Islet of Langerhans (tissue), 1 donor: ENCODE measurements around the gene SERPINB10.

Source experiments
- FAIRE-seq: peaks from one replicate; lab custom pipeline; 2011; peaks lifted over from hg19 to GRCh38; lab: Jason Lieb, UNC

SERPINB10 gene

GRCh38 chr18:63907664-63908063 lies at the start of gene SERPINB10:
SERPINB10 (plus strand) TSS chr18:63907958; CDS start chr18:63915511, 7,553 bp downstream.
- FAIRE-seq: no peak

- no peak for FAIRE-seq
Measured at GRCh38 chr18:63858456-63858855, 49.3 kb upstream of the SERPINB10 start.

DNA sequence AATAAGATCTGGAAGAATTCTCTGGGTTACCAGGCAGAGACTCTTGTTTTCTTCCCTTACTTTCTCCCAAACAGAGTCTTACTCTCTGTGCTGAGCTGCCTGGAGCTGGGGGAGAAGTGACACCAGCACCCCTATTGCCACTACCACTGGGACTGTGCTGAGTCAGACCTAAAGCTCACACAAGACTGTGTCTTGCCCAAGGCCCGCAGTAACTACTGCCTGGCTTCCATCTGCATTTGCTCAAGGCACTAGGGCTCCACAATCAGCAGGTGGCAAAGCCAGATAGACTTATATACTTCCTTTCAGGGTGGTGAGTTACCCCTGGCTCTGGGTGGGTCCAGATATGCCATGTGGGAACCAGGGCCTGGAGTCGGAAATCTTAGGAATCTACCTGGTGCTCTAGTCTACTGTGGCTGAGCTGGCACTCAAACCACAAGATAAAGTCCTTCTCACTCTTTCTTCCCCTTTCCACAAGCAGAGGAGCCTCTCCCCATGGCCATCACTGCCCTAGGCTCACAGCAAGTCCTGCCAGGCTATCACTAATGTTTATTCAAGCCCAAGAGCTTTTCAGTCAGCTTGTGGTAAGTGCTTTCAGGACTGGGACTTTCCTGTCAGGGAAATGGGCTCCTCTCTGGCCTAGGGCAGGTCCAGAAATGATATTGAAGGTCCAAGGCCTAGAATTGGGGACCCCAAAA lies 47.8 kb upstream of the SERPINB10 start:
- FAIRE-seq: no peak

DNA sequence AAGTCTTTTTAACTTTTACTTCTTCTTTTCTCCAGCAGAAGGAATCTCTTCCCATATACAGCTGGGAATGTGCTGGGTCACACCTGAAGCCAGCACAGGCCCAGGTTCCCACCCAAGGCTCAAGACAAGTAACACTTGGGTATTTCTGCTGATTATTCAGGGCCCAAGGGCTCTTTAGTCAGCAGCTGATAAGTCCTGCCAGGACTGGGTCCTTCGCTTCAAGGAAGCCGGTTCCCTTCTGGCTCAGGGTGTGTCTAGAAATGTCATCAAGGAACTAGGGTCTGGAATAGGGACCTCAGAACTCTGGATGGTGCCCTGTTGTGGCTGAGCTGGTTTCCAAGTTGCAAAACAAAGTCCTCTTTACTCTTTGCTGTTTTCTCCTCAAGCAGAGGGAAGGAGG lies 47.2 kb upstream of the SERPINB10 start:
- FAIRE-seq: no peak

DNA sequence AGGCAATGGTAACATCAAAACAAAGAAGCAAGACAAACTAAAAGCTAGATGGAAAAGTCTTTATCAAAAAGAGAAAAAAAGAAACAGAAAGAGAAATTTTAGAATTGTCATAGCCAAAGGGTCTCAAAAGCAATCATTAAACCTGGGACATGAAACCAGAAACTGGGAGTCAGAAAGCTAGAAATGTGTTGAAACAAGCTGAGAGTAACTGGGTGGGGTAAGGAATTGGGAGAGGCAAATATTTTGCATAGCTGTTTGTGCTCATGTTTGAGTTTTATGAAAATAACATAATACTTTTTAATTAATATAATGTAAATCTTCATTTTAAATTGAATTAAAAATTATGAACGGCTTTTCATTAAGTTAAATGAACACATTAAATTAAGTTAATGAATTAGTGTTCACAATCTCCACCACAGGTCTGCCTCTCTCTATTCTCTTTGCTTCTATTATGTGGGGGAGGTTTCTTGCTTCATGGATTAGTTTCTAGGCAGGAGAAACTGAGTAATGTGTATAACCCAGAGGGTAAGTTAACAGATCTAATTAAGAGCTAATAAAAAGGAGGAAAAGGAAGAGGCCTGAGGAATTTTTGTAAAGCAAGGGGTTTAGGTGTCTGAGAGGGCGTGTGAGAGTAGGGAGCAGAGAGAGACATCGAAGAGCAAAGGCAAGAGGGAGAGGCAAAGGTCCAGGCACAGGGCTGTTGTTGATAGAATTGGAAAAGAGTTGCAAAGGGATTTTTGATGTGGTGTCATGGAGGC lies 40.2 kb upstream of the SERPINB10 start:
- no peak for FAIRE-seq

- no peak for FAIRE-seq
Measured at GRCh38 chr18:63868546-63868945, 39.2 kb upstream of the SERPINB10 start.

DNA sequence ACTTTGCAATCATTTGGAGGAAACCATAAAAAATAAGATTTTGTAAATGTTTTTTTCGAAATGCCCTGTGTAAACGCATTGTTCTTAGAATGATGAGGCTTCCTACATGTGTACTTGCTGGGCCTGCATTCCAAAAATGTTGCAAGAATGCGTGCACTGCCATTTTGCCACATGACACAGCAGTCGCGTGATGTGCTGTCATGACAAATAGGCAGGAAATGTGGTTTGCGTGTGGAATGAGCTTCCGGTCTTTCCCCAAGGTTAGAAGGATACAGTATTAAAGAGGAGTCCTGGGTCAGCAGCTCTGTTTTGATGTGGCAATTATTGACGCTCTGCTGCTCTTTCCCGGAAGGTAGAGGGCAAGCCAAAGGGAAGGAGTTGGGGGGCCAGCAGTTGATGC lies 38.4 kb upstream of the SERPINB10 start:
- FAIRE-seq: no peak

GRCh38 chr18:63869851-63870250 lies 37.9 kb upstream of the SERPINB10 start:
- FAIRE-seq: no peak

- no peak for FAIRE-seq
Measured at GRCh38 chr18:63871836-63872235, 35.9 kb upstream of the SERPINB10 start.

DNA sequence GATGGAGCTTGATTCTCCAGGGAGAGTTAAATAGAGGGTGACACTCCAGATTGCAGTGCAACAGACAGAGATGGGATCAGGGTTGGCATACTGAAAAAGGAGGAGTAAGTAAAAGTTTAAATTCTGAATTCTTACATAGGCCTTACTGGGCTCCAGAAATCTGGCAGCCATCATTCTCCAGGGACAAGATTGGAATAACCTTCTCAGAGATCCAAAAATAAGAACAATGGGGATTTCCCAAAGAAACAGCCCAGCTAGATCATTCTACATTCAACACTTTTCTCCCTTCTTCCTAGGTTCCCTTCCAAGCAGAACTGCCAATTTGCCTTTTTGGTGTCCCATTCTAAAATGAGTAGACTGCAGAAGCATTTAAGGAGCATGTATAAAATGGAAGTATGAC lies 35.2 kb upstream of the SERPINB10 start:
- no peak for FAIRE-seq

DNA sequence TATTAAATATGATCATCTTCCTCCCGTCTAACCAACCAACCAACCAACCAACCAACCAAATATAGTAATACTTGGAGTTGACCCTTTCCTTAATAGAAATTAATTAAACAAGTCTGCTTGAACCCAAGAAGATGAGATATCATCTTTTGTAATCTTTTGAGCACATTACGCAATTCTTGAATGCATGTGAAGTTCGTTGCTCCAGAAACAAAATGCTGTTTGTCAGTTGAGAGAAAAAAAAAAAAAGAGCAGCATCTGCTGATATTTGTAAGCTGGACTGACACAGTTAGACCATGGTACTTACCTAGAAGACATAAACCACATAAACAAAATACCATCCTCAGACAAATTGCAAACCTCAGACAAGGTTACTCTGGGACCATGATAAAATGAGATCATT lies 29.4 kb upstream of the SERPINB10 start:
- no peak for FAIRE-seq

DNA sequence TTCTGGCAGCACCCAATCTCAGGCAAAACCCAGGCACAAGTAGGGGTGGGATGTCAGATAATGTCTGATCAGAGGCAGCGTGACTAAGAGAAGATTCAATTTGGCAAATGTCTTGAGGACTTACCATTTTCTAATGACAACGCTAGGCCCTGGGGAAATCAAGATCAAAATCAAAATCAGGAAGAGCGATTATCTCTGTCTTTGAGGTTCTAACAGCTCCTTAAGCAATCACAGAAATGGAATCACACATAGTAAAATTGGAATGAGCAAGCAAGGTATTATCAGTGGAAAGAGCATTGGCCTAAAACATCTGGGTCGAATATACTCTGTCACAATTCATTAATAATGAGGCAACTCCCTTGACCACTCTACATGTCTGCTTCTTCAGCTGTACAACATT lies 28.8 kb upstream of the SERPINB10 start:
- FAIRE-seq: no peak

DNA sequence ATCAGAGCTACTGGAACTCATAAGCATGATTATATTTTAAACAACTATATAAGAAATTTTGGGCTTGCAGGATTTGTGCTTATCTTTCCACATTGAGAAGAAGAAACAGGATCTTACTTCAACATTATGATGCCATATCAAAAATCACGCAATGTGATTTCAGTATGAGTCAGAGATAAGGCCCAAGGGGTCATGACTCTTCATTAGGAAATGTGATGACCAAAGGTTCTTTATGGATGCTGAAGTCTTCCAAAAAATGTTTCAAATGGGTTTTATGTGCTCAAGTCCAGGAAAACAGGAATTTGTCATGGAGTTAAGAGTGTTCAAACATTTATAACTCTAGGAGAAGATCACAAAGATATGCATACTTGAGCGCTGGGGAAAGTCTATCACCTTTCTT lies 28.0 kb upstream of the SERPINB10 start:
- no peak for FAIRE-seq

GRCh38 chr18:63881851-63882250 lies 25.9 kb upstream of the SERPINB10 start:
- no peak for FAIRE-seq

DNA sequence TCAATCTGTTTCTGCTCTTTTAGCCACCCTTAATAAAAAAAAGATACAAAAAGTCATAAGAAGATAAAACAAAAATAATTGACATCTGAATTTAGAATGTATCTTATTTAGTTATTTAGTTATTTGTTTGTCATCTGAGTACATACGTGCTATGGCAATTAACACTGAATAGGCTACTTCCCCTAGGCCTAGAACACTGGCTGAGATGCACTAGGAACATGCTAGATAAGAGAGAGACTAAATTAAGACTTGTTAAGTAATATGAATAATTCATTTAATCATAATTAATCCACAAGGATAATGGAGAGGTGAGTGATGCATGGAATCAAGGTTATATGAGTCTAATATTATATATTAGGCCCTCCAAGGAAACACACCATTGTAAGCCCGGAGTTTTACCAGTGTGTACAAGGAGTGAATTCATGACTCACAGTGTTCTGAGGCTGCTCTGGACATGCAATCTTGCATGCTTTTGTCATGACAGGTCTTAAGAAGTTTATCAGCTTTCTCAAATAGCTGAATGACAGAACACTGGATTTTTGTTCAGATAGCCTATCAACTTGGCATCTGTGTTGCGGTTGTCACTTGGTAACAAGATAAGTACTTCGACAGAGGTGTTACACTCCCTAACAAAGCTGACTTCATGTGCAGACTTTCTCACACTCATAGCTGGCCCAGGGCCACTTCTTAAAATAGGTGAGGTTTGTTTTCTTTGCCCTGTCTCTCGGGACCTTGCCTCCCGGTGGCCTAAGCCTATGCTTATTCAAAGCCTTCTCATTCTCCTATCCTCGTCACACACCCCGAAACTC lies 25.2 kb upstream of the SERPINB10 start:
- FAIRE-seq: no peak

DNA sequence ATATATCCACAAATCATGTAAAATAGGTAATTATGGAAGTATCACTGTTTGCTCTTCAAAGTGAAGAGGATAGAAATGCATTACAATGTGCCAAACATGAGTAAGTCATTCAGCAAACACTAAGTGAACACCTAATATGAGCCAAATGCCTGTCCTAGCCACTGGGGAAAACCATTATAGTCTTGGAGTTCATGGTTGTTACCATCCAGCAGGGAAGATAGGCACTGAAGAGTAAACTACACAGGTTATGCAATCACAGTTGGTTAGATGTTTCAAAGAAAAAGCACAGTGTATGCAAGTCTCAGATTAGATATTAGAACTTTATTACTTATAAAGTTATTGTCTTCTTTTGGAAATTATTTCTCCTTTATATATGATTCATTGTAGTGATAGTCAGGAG lies 24.1 kb upstream of the SERPINB10 start:
- FAIRE-seq: no peak

- no peak for FAIRE-seq
Measured at GRCh38 chr18:63887424-63887823, 20.3 kb upstream of the SERPINB10 start, which contains the start of gene SERPINB2. SERPINB2 (plus strand) TSS chr18:63887705; CDS start chr18:63891445, 3,740 bp downstream.

DNA sequence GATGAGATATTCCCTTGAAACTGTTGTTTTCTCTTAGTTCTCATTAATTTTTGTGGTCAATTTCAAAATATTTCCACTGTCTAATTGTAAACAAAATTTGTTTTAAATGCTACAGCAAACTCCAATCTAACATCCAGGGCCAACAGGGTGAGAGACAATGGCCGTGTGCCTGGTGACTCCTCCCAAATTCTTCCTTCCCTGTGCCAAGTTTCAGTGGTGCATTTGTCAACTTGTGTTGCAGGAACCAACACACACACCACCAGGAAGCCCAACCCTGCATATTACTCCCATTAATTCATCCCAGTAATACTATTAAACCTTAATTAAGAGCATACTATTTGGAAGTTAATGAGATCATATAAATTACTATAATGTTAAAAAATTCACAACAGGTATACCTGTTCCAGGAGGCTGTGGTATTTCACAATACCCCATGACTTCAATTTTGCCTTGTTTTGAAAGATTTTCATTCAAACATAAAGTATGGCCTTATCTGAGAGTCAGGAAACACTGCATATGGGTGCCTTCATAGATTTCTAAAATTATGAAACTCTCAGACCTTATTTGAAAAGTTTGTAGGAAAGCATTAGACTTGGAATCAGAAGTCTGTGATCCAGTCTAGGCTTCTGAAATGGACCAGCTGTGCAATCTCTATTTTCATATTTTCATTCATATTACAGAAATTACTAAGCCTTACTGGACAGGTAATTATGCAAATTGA lies 19.1 kb upstream of the SERPINB10 start:
- FAIRE-seq: no peak

GRCh38 chr18:63889626-63890025 lies 18.1 kb upstream of the SERPINB10 start:
- FAIRE-seq: no peak

- FAIRE-seq: no peak
Measured at GRCh38 chr18:63890237-63890949, 17.4 kb upstream of the SERPINB10 start.

GRCh38 chr18:63890950-63891304 lies 16.8 kb upstream of the SERPINB10 start:
- FAIRE-seq: no peak

GRCh38 chr18:63892566-63892965 lies 15.2 kb upstream of the SERPINB10 start:
- FAIRE-seq: no peak
